Measurements from ENCODE around the gene RAB3B.
"Not testable (repeated sequence)": the region's sequence is repeated elsewhere in the genome, so short reads cannot be mapped to it uniquely, and the experiment has no call there.

RAB3B gene

DNA sequence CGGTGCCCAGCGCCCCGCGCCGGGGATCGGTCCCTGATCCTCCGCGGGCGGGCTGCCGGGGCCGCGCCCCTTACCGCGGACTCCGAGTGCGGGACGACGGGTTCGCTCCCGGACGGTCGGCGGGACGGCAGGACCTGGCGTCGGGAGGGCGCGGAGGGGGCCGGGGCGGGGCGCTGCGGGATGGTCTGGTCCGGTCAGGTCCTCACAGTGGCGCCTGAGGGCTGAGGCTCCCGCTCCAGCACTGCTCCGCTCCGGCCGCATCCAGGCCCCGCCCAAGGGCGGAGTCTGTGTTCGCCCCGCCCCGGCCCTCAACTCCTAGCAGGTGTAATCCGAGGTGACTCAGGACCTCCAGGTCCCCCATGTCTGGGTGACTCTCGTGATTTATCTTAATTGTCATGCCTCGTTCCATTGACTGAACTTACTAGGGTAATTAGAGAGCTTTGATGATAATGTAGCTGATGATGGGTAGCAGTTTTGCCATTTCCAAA lies at the start of gene RAB3B:
Gene RAB3B (minus strand): TSS at position 223 of the 488 bp plus-strand sequence. CDS start 13,583 bp downstream, outside the sequence.
- DNase-seq (ENCODE audit: low read depth in 2 of 2): peak; percentile 62 to 65

GRCh38 chr1:52037909-52038308 lies 47.4 kb upstream of the RAB3B start:
- no peak for DNase-seq (ENCODE audit: low read depth in 2 of 2)

- DNase-seq (ENCODE audit: low read depth in 2 of 2): no peak
Observed at GRCh38 chr1:52037402-52037814, 46.9 kb upstream of the RAB3B start.

DNA sequence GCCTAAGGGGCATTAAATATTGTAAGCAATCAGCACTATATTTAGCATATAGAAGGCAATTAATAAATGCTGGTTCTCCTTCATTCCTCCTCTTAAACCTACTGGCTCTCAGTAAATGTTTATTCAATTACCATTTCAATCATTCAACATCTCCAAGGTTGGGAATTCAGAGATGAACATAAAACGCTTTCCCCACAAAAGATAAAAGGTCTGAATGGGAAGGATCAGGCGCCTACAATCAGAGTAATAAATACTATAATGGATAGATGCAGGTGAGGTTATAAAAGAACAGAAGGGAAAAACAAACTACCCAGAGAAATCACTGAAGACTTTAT lies 43.5 kb upstream of the RAB3B start:
- DNase-seq (ENCODE audit: low read depth in 2 of 2): no peak

- DNase-seq (ENCODE audit: low read depth in 2 of 2): peak; percentile 72 to 79
Observed at GRCh38 chr1:52033190-52034049, 42.9 kb upstream of the RAB3B start, which contains the start of gene KTI12. Gene KTI12 (minus strand): TSS chr1:52033810. CDS start chr1:52033761, 49 bp downstream.

DNA sequence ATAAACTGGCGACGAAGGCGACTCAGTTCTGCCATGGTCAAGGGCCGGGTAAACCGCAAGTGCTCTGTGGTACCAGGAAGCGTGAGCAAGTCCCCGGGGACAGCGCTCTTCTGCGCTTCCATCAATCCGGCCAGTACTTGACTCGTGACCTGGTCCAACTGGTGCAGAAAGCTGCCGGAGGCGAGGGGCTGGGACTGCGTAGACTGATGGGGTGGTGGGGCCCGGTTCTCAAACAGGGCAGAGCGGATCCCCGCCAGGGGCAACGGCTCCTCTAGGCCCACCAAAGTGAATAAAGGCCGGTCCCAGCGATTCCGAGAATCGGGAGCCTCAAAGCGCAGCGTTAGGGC lies 42.3 kb upstream of the RAB3B start:
- DNase-seq (ENCODE audit: low read depth in 2 of 2): no peak

DNA sequence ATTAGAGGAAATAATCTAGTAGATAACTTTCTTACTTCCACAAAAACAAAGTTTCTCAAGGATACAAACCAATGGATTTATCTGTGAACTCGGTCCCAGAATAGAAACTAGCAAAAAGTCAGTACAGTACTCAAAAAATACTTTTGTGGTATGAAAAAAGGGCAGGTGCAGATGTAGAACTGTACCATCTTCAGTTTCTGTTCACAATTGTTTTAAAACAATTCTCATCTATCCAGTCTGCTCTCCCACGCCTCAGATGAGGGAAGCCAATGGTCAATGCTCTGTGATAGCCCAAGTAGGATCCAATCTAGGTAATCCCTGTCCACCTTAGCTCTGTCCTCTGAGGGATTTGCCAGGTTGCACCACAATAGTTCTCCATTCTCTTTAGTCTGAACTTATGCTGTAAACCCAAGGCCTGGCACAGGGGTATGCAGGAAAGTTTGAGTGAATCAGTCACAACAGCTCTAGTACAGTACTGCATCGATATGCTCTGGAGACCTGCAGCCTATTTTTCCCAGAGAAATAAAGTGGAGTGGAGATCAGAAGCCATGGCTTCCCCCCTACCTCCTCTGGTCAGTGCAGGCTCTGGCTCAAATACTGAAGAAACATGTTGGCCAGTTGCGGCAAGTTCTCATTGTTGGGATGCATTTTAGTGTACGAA lies 41.8 kb upstream of the RAB3B start:
- DNase-seq (ENCODE audit: low read depth in 2 of 2): no peak

GRCh38 chr1:52028839-52029238 lies 38.3 kb upstream of the RAB3B start:
- DNase-seq (ENCODE audit: low read depth in 2 of 2): not testable (repeated sequence)

DNA sequence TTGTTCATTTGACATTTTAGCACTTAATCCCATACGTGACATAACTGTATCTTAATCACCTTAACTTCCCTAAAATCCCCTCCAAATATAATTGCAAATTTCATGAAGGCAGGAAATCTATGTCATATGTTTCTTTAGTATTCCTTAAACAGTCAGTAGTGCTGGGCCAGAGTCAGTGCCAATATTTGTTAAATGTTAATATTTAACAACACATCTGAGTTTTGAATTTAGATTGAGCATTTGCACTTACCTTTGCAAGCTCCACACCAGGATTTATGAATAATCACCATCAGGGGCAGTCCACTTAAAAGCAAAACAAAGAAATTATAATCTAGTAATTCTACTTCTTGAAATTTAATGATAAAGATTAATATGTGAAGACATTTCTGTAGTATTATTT lies 37.8 kb upstream of the RAB3B start:
- DNase-seq (ENCODE audit: low read depth in 2 of 2): no peak

- DNase-seq (ENCODE audit: low read depth in 2 of 2): no peak
Observed at GRCh38 chr1:52026278-52026677, 35.8 kb upstream of the RAB3B start.

GRCh38 chr1:52022133-52022532 lies 31.6 kb upstream of the RAB3B start:
- DNase-seq (ENCODE audit: low read depth in 2 of 2): no peak

GRCh38 chr1:52008071-52008809 lies 17.7 kb upstream of the RAB3B start:
- DNase-seq (ENCODE audit: low read depth in 2 of 2): no peak

GRCh38 chr1:52007215-52008002 lies 16.9 kb upstream of the RAB3B start:
- DNase-seq (ENCODE audit: low read depth in 2 of 2): no peak

- not testable (repeated sequence) for DNase-seq (ENCODE audit: low read depth in 2 of 2)
Observed at GRCh38 chr1:52006081-52006553, 15.6 kb upstream of the RAB3B start.

DNA sequence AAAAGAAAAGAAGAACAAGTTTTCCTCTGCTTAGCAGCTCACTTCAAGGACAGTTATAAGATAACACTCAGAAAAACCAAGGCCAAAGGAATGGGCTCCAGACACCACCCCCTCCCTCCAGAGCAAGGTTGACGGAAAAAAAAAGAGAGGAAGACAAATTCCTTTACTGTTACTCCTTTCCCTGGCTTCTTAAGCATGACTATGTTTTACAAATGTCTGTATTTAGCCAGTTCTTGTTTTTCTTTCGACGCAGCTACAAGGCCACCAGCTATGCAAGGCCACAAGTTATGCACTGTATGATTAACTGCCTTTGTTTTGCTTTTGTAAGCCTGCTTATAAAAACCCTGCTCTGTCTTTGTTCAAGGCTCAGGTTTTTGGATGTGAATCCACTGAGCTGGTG lies 15.0 kb upstream of the RAB3B start:
- not testable (repeated sequence) for DNase-seq (ENCODE audit: low read depth in 2 of 2)

- no peak for DNase-seq (ENCODE audit: low read depth in 2 of 2)
Observed at GRCh38 chr1:52003877-52004276, 13.4 kb upstream of the RAB3B start.

DNA sequence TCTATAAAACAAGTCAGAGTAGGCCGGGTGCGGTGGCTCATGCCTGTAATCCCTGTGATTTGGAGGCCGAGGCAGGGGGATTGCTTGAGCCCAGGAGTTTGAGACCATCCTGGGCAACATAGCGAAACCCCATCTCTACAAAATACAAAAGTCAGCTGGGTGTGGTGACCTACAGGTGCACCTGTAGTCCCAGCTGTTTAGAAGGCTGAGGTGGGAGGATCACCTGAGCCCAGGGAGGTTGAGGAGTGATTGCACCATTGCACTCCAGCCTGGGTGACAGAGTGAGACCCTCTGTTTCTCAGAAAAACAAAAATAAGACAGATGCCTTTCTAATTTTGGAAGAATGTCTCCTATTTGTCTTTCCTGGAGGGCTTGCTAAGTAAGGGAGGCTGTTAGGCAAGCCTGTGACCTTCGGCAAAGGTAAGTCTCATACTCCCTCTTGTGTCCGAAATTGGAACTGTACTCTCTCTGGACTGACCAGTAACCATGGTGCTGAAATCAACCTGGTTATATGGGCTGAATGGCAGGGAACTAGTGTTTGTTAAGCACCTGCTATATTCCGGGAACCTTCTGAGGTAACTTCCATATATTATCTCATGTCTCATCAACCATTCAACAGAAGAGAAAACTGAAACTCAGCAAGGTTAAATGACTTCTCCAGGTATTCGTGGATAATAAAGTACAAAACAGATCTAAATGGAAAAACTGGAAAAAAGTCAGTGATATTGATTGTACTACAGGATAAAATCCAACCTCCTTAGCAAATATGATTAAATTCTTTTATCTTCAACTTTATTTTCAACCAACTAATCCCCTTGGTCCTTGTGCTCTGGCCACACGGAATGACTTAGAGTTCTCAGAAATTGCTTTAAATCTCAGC lies 11.8 kb upstream of the RAB3B start:
- no peak for DNase-seq (ENCODE audit: low read depth in 2 of 2)

- DNase-seq (ENCODE audit: low read depth in 2 of 2): no peak
Observed at GRCh38 chr1:51998701-51999100, 8.2 kb upstream of the RAB3B start.

DNA sequence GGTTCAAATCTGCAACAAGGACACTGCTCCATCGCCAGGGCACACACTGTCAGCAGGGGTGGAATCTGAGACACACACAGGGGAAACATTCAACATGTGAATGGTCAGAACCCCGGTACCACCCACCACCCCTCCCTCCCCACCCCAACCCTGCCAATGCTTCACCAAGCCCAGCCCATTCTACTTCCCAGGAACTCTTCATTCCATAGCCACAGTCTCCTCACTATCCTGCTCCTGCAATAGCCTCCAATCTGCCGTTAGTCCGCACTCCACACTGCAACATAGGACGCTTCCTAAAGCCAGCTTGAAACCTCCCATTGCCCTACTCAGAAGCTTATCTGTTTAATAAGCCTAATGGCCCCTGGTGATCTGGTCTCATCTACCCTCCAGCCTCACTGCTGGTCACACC lies 7.5 kb upstream of the RAB3B start:
- no peak for DNase-seq (ENCODE audit: low read depth in 2 of 2)
